Fibroblast of mammary gland (primary cell): ENCODE measurements around the gene SLCO4A1.
A peak's percentile ranks its signal among the peaks of the same experiment; 100 is the strongest.

ENCODE experiments used
- DNase-seq: peaks from one replicate; pipeline ENCODE4 v3.0.0-alpha.2; 2010; ENCODE audit warnings: low read depth
- H3K4me3 ChIP-seq: 2 replicates; pipeline ENCODE4 v1.5.1; 2011; ENCODE audit warnings: low read depth, mild to moderate bottlenecking, low read length, moderate library complexity; ENCODE audit not compliant: control insufficient read depth
- TF ChIP-seq, protein P1 (sequence below): conservative IDR thresholded peaks from 2 replicates; pipeline ENCODE4 v1.5.1; 2011; ENCODE audit warnings: low read depth, low read length, inconsistent platforms; ENCODE audit not compliant: control insufficient read depth, insufficient read depth

Gene SLCO4A1

GRCh38 chr20:62706344-62706743 is 64.0 kb downstream of the SLCO4A1 start:
- no peak overlapping the region for H3K4me3 ChIP-seq
- TF ChIP-seq, protein P1, sequence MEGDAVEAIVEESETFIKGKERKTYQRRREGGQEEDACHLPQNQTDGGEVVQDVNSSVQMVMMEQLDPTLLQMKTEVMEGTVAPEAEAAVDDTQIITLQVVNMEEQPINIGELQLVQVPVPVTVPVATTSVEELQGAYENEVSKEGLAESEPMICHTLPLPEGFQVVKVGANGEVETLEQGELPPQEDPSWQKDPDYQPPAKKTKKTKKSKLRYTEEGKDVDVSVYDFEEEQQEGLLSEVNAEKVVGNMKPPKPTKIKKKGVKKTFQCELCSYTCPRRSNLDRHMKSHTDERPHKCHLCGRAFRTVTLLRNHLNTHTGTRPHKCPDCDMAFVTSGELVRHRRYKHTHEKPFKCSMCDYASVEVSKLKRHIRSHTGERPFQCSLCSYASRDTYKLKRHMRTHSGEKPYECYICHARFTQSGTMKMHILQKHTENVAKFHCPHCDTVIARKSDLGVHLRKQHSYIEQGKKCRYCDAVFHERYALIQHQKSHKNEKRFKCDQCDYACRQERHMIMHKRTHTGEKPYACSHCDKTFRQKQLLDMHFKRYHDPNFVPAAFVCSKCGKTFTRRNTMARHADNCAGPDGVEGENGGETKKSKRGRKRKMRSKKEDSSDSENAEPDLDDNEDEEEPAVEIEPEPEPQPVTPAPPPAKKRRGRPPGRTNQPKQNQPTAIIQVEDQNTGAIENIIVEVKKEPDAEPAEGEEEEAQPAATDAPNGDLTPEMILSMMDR: no peak
- DNase-seq: no peak

DNA sequence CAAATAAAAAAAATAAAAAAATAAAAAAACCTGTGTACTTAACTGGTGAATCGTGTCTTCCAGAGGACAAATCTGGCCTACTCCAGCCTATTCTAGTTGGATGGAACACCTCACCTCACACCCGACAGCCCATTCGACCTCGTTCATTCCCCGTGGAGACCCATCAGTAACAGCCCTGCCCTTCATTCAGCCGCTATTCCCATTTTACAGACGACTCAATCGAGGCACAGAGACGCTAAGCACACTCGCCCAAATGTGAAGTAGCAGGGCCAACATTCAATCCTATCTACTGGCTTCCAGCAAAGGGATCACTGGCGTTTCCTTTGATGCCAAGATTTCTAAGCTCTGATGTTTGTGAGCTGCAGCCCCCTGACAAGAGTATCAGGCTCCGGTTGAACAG is 64.6 kb downstream of the SLCO4A1 start:
- TF ChIP-seq, protein P1: no peak
- DNase-seq: no peak

GRCh38 chr20:62707276-62707920 is 65.1 kb downstream of the SLCO4A1 start:
- no peak overlapping the region for H3K4me3 ChIP-seq
- TF ChIP-seq, protein P1: no peak
- DNase-seq: no peak

More for the DNA sequence above, 64.6 kb downstream of the SLCO4A1 start:
- H3K4me3 ChIP-seq: no peak overlapping the region

DNA sequence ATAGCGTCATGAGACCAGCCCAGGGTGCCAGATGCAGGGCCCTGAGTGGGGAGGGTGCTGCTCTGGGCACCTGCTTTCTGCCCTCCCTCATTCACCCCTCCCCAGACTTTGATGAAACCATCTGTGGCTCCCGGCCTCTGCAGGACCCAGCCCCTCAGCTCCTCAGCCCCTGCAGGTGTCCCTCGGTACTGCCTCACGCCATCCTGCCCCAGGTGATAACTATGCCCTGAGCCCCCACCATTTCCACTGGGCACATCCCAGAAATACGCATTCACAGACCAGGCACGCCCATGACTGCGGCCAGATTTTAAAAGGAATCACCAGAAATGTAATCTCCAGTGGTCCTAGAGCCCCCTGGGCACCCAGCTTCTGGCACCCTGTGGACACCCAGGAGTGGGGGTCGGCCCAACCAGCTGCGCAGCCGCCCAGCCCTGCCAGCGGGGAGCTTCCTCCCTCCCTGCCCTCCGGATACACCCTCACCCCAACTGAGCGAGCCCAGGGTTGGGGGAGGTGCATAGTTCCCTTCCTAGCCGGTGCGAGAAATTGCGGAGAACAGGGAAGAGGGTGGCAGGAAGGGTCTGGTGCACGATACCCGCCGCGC is 65.7 kb downstream of the SLCO4A1 start:
- DNase-seq: no peak
- H3K4me3 ChIP-seq: no peak overlapping the region
- TF ChIP-seq, protein P1: peak; percentile 12

GRCh38 chr20:62708591-62709536 is 66.6 kb downstream of the SLCO4A1 start, which contains the start of gene NTSR1:
NTSR1 (plus strand) TSS chr20:62708836; CDS start chr20:62709208, 372 bp downstream.
- TF ChIP-seq, protein P1: no peak
- no peak within 1 kb of the TSS for H3K4me3 ChIP-seq
- DNase-seq: no peak

- H3K4me3 ChIP-seq: no peak overlapping the region
- DNase-seq: no peak
- TF ChIP-seq, protein P1: no peak
Measured at GRCh38 chr20:62709537-62709905, 67.2 kb downstream of the SLCO4A1 start.
